ENCODE data around the gene SCNN1G. TPM values are rescaled to one million over a fixed set of nuclear protein-coding genes. Genes with fewer than 3 reads are reported as not detected.

SCNN1G gene
- total RNA-seq, 2 donors from 2014 or later: not detected

- DNase-seq (no peak), ATAC-seq (replicated peaks in 1 of 2) (no peak)
- Mint-ChIP-seq H3K36me3 (ENCODE audit: insufficient read depth in 2 of 2) (no peaks in the 10 kb centered on the region), H3K4me1 (ENCODE audit: low read depth) (no peaks in the 10 kb centered on the region), H3K27me3 (ENCODE audit: low read depth) (peaks cover 32% of the 10 kb centered on the region), H3K4me3 (no peak overlapping the region), H3K27ac (no peak overlapping the region), H3K9me3 (no peaks in the 10 kb centered on the region)
These were observed 12.1 kb downstream of the SCNN1G start for GRCh38 chr16:23194497-23195221.

GRCh38 chr16:23195366-23195978 lies 12.9 kb downstream of the SCNN1G start:
- Mint-ChIP-seq H3K27ac (no peak overlapping the region), H3K27me3 (ENCODE audit: low read depth) (peaks cover 27% of the 10 kb centered on the region), H3K4me1 (ENCODE audit: low read depth) (no peaks in the 10 kb centered on the region), H3K4me3 (no peak overlapping the region), H3K36me3 (ENCODE audit: insufficient read depth in 2 of 2) (no peaks in the 10 kb centered on the region), H3K9me3 (no peaks in the 10 kb centered on the region)
- DNase-seq (no peak), ATAC-seq (replicated peaks in 1 of 2) (no peak)

GRCh38 chr16:23196539-23196938 lies 14.0 kb downstream of the SCNN1G start:
- peaks cover 34% of the 10 kb centered on the region for H3K27me3 Mint-ChIP-seq (ENCODE audit: low read depth)
- no peaks in the 10 kb centered on the region for H3K4me1 Mint-ChIP-seq (ENCODE audit: low read depth)
- ATAC-seq (replicated peaks in 1 of 2) (no peak), DNase-seq (no peak)
- H3K4me3 Mint-ChIP-seq: no peak overlapping the region
- H3K36me3 Mint-ChIP-seq (ENCODE audit: insufficient read depth in 2 of 2): no peaks in the 10 kb centered on the region
- H3K27ac Mint-ChIP-seq: no peak overlapping the region
- H3K9me3 Mint-ChIP-seq: no peaks in the 10 kb centered on the region

GRCh38 chr16:23202166-23202565 lies 19.6 kb downstream of the SCNN1G start:
- no peak for DNase-seq
- H3K4me1 Mint-ChIP-seq (ENCODE audit: low read depth): no peaks in the 10 kb centered on the region
- no peaks in the 10 kb centered on the region for H3K36me3 Mint-ChIP-seq (ENCODE audit: insufficient read depth in 2 of 2)
- ATAC-seq (replicated peaks in 1 of 2): no peak
- peaks cover 26% of the 10 kb centered on the region for H3K27me3 Mint-ChIP-seq (ENCODE audit: low read depth)
- H3K9me3 Mint-ChIP-seq: no peaks in the 10 kb centered on the region
- no peak overlapping the region for H3K27ac Mint-ChIP-seq
- H3K4me3 Mint-ChIP-seq: no peak overlapping the region

- Mint-ChIP-seq H3K9me3 (no peaks in the 10 kb centered on the region), H3K4me3 (no peak overlapping the region), H3K27me3 (ENCODE audit: low read depth) (peaks cover 23% of the 10 kb centered on the region), H3K36me3 (ENCODE audit: insufficient read depth in 2 of 2) (no peaks in the 10 kb centered on the region), H3K27ac (no peak overlapping the region), H3K4me1 (ENCODE audit: low read depth) (no peaks in the 10 kb centered on the region)
- ATAC-seq (replicated peaks in 1 of 2) (no peak), DNase-seq (no peak)
These were observed 24.4 kb downstream of the SCNN1G start for GRCh38 chr16:23206986-23207385.

GRCh38 chr16:23207485-23207884 lies 24.9 kb downstream of the SCNN1G start:
- H3K4me1 Mint-ChIP-seq (ENCODE audit: low read depth): no peaks in the 10 kb centered on the region
- no peak overlapping the region for H3K27ac Mint-ChIP-seq
- H3K36me3 Mint-ChIP-seq (ENCODE audit: insufficient read depth in 2 of 2): no peaks in the 10 kb centered on the region
- DNase-seq (no peak), ATAC-seq (replicated peaks in 1 of 2) (no peak)
- H3K4me3 Mint-ChIP-seq: no peak overlapping the region
- no peaks in the 10 kb centered on the region for H3K9me3 Mint-ChIP-seq
- H3K27me3 Mint-ChIP-seq (ENCODE audit: low read depth): peaks cover 20% of the 10 kb centered on the region

GRCh38 chr16:23209606-23210005 lies 27.1 kb downstream of the SCNN1G start:
- no peaks in the 10 kb centered on the region for H3K36me3 Mint-ChIP-seq (ENCODE audit: insufficient read depth in 2 of 2)
- H3K4me1 Mint-ChIP-seq (ENCODE audit: low read depth): no peaks in the 10 kb centered on the region
- H3K27me3 Mint-ChIP-seq (ENCODE audit: low read depth): peaks cover 18% of the 10 kb centered on the region
- no peak overlapping the region for H3K4me3 Mint-ChIP-seq
- ATAC-seq (replicated peaks in 1 of 2) (no peak), DNase-seq (no peak)
- H3K27ac Mint-ChIP-seq: no peak overlapping the region
- no peaks in the 10 kb centered on the region for H3K9me3 Mint-ChIP-seq

- no peak for ATAC-seq (replicated peaks in 1 of 2)
- no peaks in the 10 kb centered on the region for H3K4me1 Mint-ChIP-seq (ENCODE audit: low read depth)
- no peak for DNase-seq
- H3K27ac Mint-ChIP-seq: no peak overlapping the region
- no peaks in the 10 kb centered on the region for H3K9me3 Mint-ChIP-seq
- peaks cover 14% of the 10 kb centered on the region for H3K27me3 Mint-ChIP-seq (ENCODE audit: low read depth)
- H3K36me3 Mint-ChIP-seq (ENCODE audit: insufficient read depth in 2 of 2): no peaks in the 10 kb centered on the region
- H3K4me3 Mint-ChIP-seq: no peak overlapping the region
These were observed 31.3 kb downstream of the SCNN1G start for GRCh38 chr16:23213831-23214230.

- Mint-ChIP-seq H3K4me1 (ENCODE audit: low read depth) (no peaks in the 10 kb centered on the region), H3K36me3 (ENCODE audit: insufficient read depth in 2 of 2) (no peaks in the 10 kb centered on the region), H3K9me3 (no peaks in the 10 kb centered on the region), H3K27ac (no peak overlapping the region), H3K4me3 (no peak overlapping the region), H3K27me3 (ENCODE audit: low read depth) (peaks cover 11% of the 10 kb centered on the region)
- DNase-seq (no peak), ATAC-seq (replicated peaks in 1 of 2) (no peak)
These were observed 32.3 kb downstream of the SCNN1G start for GRCh38 chr16:23214796-23215195.

GRCh38 chr16:23215435-23215834 lies 32.9 kb downstream of the SCNN1G start:
- Mint-ChIP-seq H3K27ac (no peak overlapping the region), H3K4me3 (no peak overlapping the region), H3K4me1 (ENCODE audit: low read depth) (no peaks in the 10 kb centered on the region), H3K27me3 (ENCODE audit: low read depth) (peaks cover 17% of the 10 kb centered on the region), H3K9me3 (no peaks in the 10 kb centered on the region), H3K36me3 (ENCODE audit: insufficient read depth in 2 of 2) (no peaks in the 10 kb centered on the region)
- ATAC-seq (replicated peaks in 1 of 2): no peak
- DNase-seq: no peak

GRCh38 chr16:23216658-23217246 lies 34.2 kb downstream of the SCNN1G start:
- Mint-ChIP-seq H3K9me3 (no peaks in the 10 kb centered on the region), H3K4me1 (ENCODE audit: low read depth) (no peaks in the 10 kb centered on the region), H3K36me3 (ENCODE audit: insufficient read depth in 2 of 2) (no peaks in the 10 kb centered on the region), H3K27me3 (ENCODE audit: low read depth) (peaks cover 20% of the 10 kb centered on the region), H3K4me3 (no peak overlapping the region), H3K27ac (no peak overlapping the region)
- DNase-seq (no peak), ATAC-seq (replicated peaks in 1 of 2) (no peak)

GRCh38 chr16:23217646-23218045 lies 35.1 kb downstream of the SCNN1G start:
- Mint-ChIP-seq H3K27ac (no peak overlapping the region), H3K4me3 (no peak overlapping the region), H3K9me3 (no peaks in the 10 kb centered on the region), H3K36me3 (ENCODE audit: insufficient read depth in 2 of 2) (no peaks in the 10 kb centered on the region), H3K4me1 (ENCODE audit: low read depth) (no peaks in the 10 kb centered on the region), H3K27me3 (ENCODE audit: low read depth) (peaks cover 20% of the 10 kb centered on the region)
- ATAC-seq (replicated peaks in 1 of 2) (no peak), DNase-seq (no peak)

GRCh38 chr16:23222929-23223328 lies 40.4 kb downstream of the SCNN1G start:
- H3K36me3 Mint-ChIP-seq (ENCODE audit: insufficient read depth in 2 of 2): no peaks in the 10 kb centered on the region
- ATAC-seq (replicated peaks in 1 of 2) (no peak), DNase-seq (no peak)
- H3K27me3 Mint-ChIP-seq (ENCODE audit: low read depth): peaks cover 14% of the 10 kb centered on the region
- no peaks in the 10 kb centered on the region for H3K9me3 Mint-ChIP-seq
- H3K27ac Mint-ChIP-seq: no peak overlapping the region
- no peaks in the 10 kb centered on the region for H3K4me1 Mint-ChIP-seq (ENCODE audit: low read depth)
- H3K4me3 Mint-ChIP-seq: no peak overlapping the region
